Endothelial cell of umbilical vein (primary cell): ENCODE results near the gene SLC9C2.

Source experiments
- EZH2 ChIP-seq: IDR thresholded peaks from 2 replicates; pipeline ENCODE4 v1.6.1; 2012; ENCODE audit warnings: borderline replicate concordance, low read depth, mild to moderate bottlenecking, moderate library complexity, low read length, inconsistent platforms; ENCODE audit not compliant: severe bottlenecking
- JUN ChIP-seq: IDR thresholded peaks from 2 replicates; pipeline ENCODE4 v1.6.1; 2011; ENCODE audit warnings: borderline replicate concordance, low read depth; ENCODE audit not compliant: insufficient read length, insufficient read depth
- MYC ChIP-seq: IDR thresholded peaks from one replicate; pipeline ENCODE4 v1.6.1; 2011; ENCODE audit warnings: mild to moderate bottlenecking, low read depth, low read length
- POLR2A ChIP-seq: IDR thresholded peaks from 2 replicates; pipeline ENCODE4 v1.6.1; 2012; ENCODE audit warnings: low read depth, mild to moderate bottlenecking, control low read depth, low read length
- POLR2AphosphoS5 ChIP-seq: IDR thresholded peaks from 2 replicates; pipeline ENCODE4 v1.6.1; 2012; ENCODE audit warnings: low read depth, mild to moderate bottlenecking, control low read depth, low read length, moderate library complexity; ENCODE audit not compliant: insufficient read depth
- TF ChIP-seq, protein P1 (sequence below), 2 donors: IDR thresholded peaks; 1 replicate in 1 of 2; 2 replicates in 1 of 2; pipeline ENCODE4 v1.5.1; 2011; ENCODE audit warnings: low read length in 2 of 2, mild to moderate bottlenecking in 2 of 2, moderate library complexity in 2 of 2, control low read depth in 1 of 2, inconsistent platforms in 1 of 2, low read depth in 1 of 2; ENCODE audit not compliant: insufficient read depth in 1 of 2; ENCODE audit errors: extremely low read depth in 1 of 2
- TF ChIP-seq, protein P2 (sequence below): IDR thresholded peaks from 2 replicates; pipeline ENCODE4 v1.6.1; 2011; ENCODE audit not compliant: insufficient read depth, insufficient read length

DNA sequence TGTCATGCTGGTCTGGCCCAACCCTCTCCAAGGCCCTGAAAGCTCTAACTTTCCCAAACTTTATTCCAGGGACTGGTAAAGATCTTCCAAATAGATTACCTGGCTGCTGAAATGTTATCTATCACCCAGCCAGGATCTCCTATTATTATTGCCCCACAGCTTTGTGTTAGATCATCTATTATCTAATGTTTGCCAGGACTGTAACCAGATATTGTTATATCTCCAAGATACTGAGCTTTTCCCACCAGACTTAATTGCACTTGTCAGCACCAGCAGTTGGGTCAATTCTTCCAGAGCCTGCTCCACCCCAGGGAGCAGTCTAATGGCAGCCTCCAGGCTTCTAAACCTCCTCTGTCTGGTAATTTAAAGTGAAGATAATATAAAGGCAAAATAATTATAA is 66.6 kb downstream of the SLC9C2 start:
- TF ChIP-seq EZH2 (no peak), POLR2A (no peak), JUN (no peak), POLR2AphosphoS5 (no peak), MYC (no peak)
- TF ChIP-seq, protein P1, sequence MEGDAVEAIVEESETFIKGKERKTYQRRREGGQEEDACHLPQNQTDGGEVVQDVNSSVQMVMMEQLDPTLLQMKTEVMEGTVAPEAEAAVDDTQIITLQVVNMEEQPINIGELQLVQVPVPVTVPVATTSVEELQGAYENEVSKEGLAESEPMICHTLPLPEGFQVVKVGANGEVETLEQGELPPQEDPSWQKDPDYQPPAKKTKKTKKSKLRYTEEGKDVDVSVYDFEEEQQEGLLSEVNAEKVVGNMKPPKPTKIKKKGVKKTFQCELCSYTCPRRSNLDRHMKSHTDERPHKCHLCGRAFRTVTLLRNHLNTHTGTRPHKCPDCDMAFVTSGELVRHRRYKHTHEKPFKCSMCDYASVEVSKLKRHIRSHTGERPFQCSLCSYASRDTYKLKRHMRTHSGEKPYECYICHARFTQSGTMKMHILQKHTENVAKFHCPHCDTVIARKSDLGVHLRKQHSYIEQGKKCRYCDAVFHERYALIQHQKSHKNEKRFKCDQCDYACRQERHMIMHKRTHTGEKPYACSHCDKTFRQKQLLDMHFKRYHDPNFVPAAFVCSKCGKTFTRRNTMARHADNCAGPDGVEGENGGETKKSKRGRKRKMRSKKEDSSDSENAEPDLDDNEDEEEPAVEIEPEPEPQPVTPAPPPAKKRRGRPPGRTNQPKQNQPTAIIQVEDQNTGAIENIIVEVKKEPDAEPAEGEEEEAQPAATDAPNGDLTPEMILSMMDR (IDR thresholded peaks at IDR 0.05; ENCODE audit: extremely low read depth in 1 of 2, insufficient read depth in 1 of 2, low read depth in 1 of 2, low read length in 2 of 2) = no peak
- TF ChIP-seq, protein P2, sequence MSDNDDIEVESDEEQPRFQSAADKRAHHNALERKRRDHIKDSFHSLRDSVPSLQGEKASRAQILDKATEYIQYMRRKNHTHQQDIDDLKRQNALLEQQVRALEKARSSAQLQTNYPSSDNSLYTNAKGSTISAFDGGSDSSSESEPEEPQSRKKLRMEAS = no peak
